HG03196 (cell line): ENCODE measurements around the gene L3MBTL4.
"Not testable (repeated sequence)": the region's sequence is repeated elsewhere in the genome, so short reads cannot be mapped to it uniquely, and the experiment has no call there.

Experiments used
- ATAC-seq: cut with Tn5 transposase; IDR thresholded peaks from one replicate; pipeline ENCODE4 v1.9.1; 2021; ENCODE audit not compliant: unreplicated experiment

Gene L3MBTL4

GRCh38 chr18:6406910-6407470 is 7.7 kb downstream of the L3MBTL4 start:
- no peak for ATAC-seq

- no peak for ATAC-seq
Observed at GRCh38 chr18:6406075-6406909, 8.4 kb downstream of the L3MBTL4 start.

- no peak for ATAC-seq
Observed at GRCh38 chr18:6405237-6406074, 9.3 kb downstream of the L3MBTL4 start.

- no peak for ATAC-seq
Observed at GRCh38 chr18:6404834-6405233, 9.9 kb downstream of the L3MBTL4 start.

GRCh38 chr18:6401687-6402086 is 13.0 kb downstream of the L3MBTL4 start:
- no peak for ATAC-seq

GRCh38 chr18:6399776-6400175 is 14.9 kb downstream of the L3MBTL4 start:
- ATAC-seq, result no peak

GRCh38 chr18:6397931-6398566 is 16.7 kb downstream of the L3MBTL4 start:
- ATAC-seq, result no peak

GRCh38 chr18:6396847-6397246 is 17.9 kb downstream of the L3MBTL4 start:
- ATAC-seq, result no peak

- ATAC-seq, result no peak
Observed at GRCh38 chr18:6396276-6396675, 18.4 kb downstream of the L3MBTL4 start.

- no peak for ATAC-seq
Observed at GRCh38 chr18:6389005-6389404, 25.7 kb downstream of the L3MBTL4 start.

- no peak for ATAC-seq
Observed at GRCh38 chr18:6382963-6383362, 31.7 kb downstream of the L3MBTL4 start.

- not testable (repeated sequence) for ATAC-seq
Observed at GRCh38 chr18:6377473-6377872, 37.2 kb downstream of the L3MBTL4 start.

- no peak for ATAC-seq
Observed at GRCh38 chr18:6376433-6377229, 38.1 kb downstream of the L3MBTL4 start.

- ATAC-seq, result no peak
Observed at GRCh38 chr18:6374935-6375529, 39.7 kb downstream of the L3MBTL4 start.

- ATAC-seq, result no peak
Observed at GRCh38 chr18:6374340-6374739, 40.4 kb downstream of the L3MBTL4 start.

- no peak for ATAC-seq
Observed at GRCh38 chr18:6373187-6373586, 41.5 kb downstream of the L3MBTL4 start.

- no peak for ATAC-seq
Observed at GRCh38 chr18:6370886-6371635, 43.6 kb downstream of the L3MBTL4 start.

GRCh38 chr18:6370410-6370809 is 44.3 kb downstream of the L3MBTL4 start:
- no peak for ATAC-seq

- no peak for ATAC-seq
Observed at GRCh38 chr18:6368017-6368416, 46.7 kb downstream of the L3MBTL4 start.
